Osteoblast (primary cell): Measurements from ENCODE around the gene STK11. TPM values are rescaled to one million over a fixed set of nuclear protein-coding genes. Genes with fewer than 3 reads are reported as not detected.

ENCODE experiments used
- DNase-seq: peaks from one replicate; pipeline ENCODE4 v3.0.0; 2011; ENCODE audit warnings: low spot score, mixed read lengths; ENCODE audit not compliant: insufficient read length; ENCODE audit errors: missing footprints
- H2AFZ ChIP-seq: 2 replicates; pipeline ENCODE4 v1.6.0; 2011; ENCODE audit warnings: mild to moderate bottlenecking, low read length
- H3K27ac ChIP-seq: 2 replicates; pipeline ENCODE4 v1.5.1; 2011; ENCODE audit warnings: mild to moderate bottlenecking, low read depth, low read length, moderate library complexity
- H3K27me3 ChIP-seq: 2 replicates; pipeline ENCODE4 v1.6.0; 2012; ENCODE audit warnings: mild to moderate bottlenecking, control low read depth, inconsistent platforms, low read length, moderate library complexity; ENCODE audit not compliant: insufficient read depth
- H3K36me3 ChIP-seq: 2 replicates; pipeline ENCODE4 v1.5.1; 2011; ENCODE audit warnings: mild to moderate bottlenecking, low read length, control low read depth, moderate library complexity; ENCODE audit not compliant: insufficient read depth
- H3K4me1 ChIP-seq: 2 replicates; pipeline ENCODE4 v1.5.1; 2011; ENCODE audit warnings: mild to moderate bottlenecking, low read length, control low read depth, moderate library complexity; ENCODE audit not compliant: insufficient read depth
- H3K4me2 ChIP-seq: 2 replicates; pipeline ENCODE4 v1.6.0; 2011; ENCODE audit warnings: mild to moderate bottlenecking, low read length; ENCODE audit not compliant: insufficient read depth
- H3K4me3 ChIP-seq: fragments of 200-600 bp; sonication (generic); 3 replicates; pipeline ENCODE4 v1.5.1; 2012; ENCODE audit warnings: mild to moderate bottlenecking, low read length, inconsistent platforms; ENCODE audit not compliant: insufficient read depth
- H3K79me2 ChIP-seq: 2 replicates; pipeline ENCODE4 v1.6.0; 2012; ENCODE audit warnings: mild to moderate bottlenecking, low read length, control low read depth, inconsistent platforms; ENCODE audit not compliant: insufficient read depth
- H3K9me3 ChIP-seq: 2 replicates; pipeline ENCODE4 v1.5.1; 2011; ENCODE audit warnings: low read depth, low read length, control low read depth
- H4K20me1 ChIP-seq: 2 replicates; pipeline ENCODE4 v1.6.0; 2012; ENCODE audit warnings: mild to moderate bottlenecking, low read length, control low read depth; ENCODE audit not compliant: insufficient read depth
- CTCF ChIP-seq: IDR thresholded peaks from 2 replicates; pipeline ENCODE4 v1.5.1; 2011; ENCODE audit warnings: mild to moderate bottlenecking, low read depth, low read length, moderate library complexity; ENCODE audit errors: extremely low read depth
- total RNA-seq: library from RNA; depleted of rRNA; stranded (reverse); fragments of >200 nt; gene quantifications from 2 replicates; pipeline ENCODE4 v1.2.3, GENCODE V29; 2012

The STK11 gene
- total RNA-seq, 1 donor, result 100 TPM

- no peaks in the 10 kb centered on the region for H3K9me3 ChIP-seq
- peak overlapping the region; percentile 89 for H3K4me2 ChIP-seq
- H2AFZ ChIP-seq, result no peak overlapping the region
- peak overlapping the region; percentile 93 for H3K27ac ChIP-seq
- peaks cover 49% of the 10 kb centered on the region for H3K4me1 ChIP-seq
- H3K79me2 ChIP-seq, result peaks cover 10% of the 10 kb centered on the region
- no peak for TF ChIP-seq CTCF
- H3K27me3 ChIP-seq, result no peaks in the 10 kb centered on the region
- H3K36me3 ChIP-seq, result peaks cover 14% of the 10 kb centered on the region
- H3K4me3 ChIP-seq, result peak overlapping the region; percentile 80
- DNase-seq, result peak; percentile 91
- H4K20me1 ChIP-seq, result peaks cover 23% of the 10 kb centered on the region
These were observed 56.4 kb downstream of the STK11 start for GRCh38 chr19:1261798-1262622.

DNA sequence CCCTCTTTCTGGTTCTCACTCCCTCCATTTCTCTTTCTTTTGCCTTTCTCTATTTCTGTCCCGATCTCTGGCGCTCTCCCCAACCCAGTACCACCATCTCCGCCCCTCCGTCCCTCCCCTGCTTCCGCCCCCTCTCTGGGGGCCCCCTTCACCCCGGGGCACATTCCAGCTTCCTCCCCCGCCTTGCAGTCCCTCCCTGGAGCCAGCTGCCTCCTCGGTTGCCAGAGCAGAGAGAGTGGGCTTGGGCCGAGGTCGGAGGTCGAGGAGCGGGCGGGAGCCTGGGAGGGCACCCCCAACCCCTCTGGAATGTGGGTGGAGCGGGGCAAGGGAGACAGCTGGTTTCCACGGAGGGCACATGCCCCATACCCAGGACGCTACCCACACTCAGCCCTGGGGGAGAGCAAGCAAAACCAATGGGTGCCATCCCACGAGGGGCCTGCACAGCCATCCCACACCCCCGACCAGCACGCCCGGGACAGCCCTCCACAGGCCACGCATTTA lies 57.1 kb downstream of the STK11 start:
- Histone ChIP-seq H2AFZ (no peak overlapping the region), H3K9me3 (no peaks in the 10 kb centered on the region), H3K27me3 (no peaks in the 10 kb centered on the region), H4K20me1 (peaks cover 16% of the 10 kb centered on the region), H3K4me1 (peaks cover 50% of the 10 kb centered on the region), H3K36me3 (peaks cover 8% of the 10 kb centered on the region), H3K79me2 (peaks cover 9% of the 10 kb centered on the region), H3K4me2 (peak overlapping the region; percentile 89), H3K4me3 (peak overlapping the region; percentile 80), H3K27ac (peak overlapping the region; percentile 93)
- no peak for DNase-seq
- TF ChIP-seq CTCF, result no peak

- TF ChIP-seq CTCF, result no peak
- H3K79me2 ChIP-seq, result peaks cover 11% of the 10 kb centered on the region
- H3K4me3 ChIP-seq, result no peak overlapping the region
- no peak overlapping the region for H2AFZ ChIP-seq
- peak overlapping the region; percentile 93 for H3K27ac ChIP-seq
- H3K9me3 ChIP-seq, result no peaks in the 10 kb centered on the region
- no peak for DNase-seq
- no peaks in the 10 kb centered on the region for H3K27me3 ChIP-seq
- H3K36me3 ChIP-seq, result peaks cover 2% of the 10 kb centered on the region
- no peak overlapping the region for H3K4me2 ChIP-seq
- H3K4me1 ChIP-seq, result peaks cover 54% of the 10 kb centered on the region
- H4K20me1 ChIP-seq, result peaks cover 11% of the 10 kb centered on the region
These were observed 57.6 kb downstream of the STK11 start for GRCh38 chr19:1263188-1263587.
